HG02884 (cell line): Measurements from ENCODE around the gene MBD2.

Experiments
- ATAC-seq: cut with Tn5 transposase; IDR thresholded peaks from one replicate; pipeline ENCODE4 v1.9.1; 2021; ENCODE audit warnings: mild to moderate bottlenecking, moderate library complexity; ENCODE audit not compliant: unreplicated experiment

MBD2 gene

GRCh38 chr18:54112356-54112755 is 112.1 kb downstream of the MBD2 start:
- no peak for ATAC-seq

- no peak for ATAC-seq
Measured at GRCh38 chr18:54109131-54109683, 115.3 kb downstream of the MBD2 start.

- ATAC-seq: no peak
Measured at GRCh38 chr18:54102123-54102522, 122.3 kb downstream of the MBD2 start.
